ENCODE measurements around the gene NUP188.
"Not testable (repeated sequence)": the region's sequence is repeated elsewhere in the genome, so short reads cannot be mapped to it uniquely, and the experiment has no call there.

Gene NUP188

GRCh38 chr9:129026442-129027223 lies 79.1 kb downstream of the NUP188 start:
- DNase-seq (ENCODE audit: low read depth in 3 of 3): no peak

- no peak for DNase-seq (ENCODE audit: low read depth in 3 of 3)
Observed at GRCh38 chr9:129027224-129027684, 79.8 kb downstream of the NUP188 start.

- peak in 2 of 3 experiments; percentile 37 to 63 for DNase-seq (ENCODE audit: low read depth in 3 of 3)
Observed at GRCh38 chr9:129027685-129028191, 80.2 kb downstream of the NUP188 start.

GRCh38 chr9:129028192-129028966 lies 80.9 kb downstream of the NUP188 start, which contains the start of gene SH3GLB2:
SH3GLB2 (minus strand) TSS chr9:129028331; CDS start chr9:129028154, 177 bp downstream.
- DNase-seq (ENCODE audit: low read depth in 3 of 3): peak; percentile 91 to 94 (median 91)

GRCh38 chr9:129030191-129030590 lies 82.7 kb downstream of the NUP188 start:
- no peak for DNase-seq (ENCODE audit: low read depth in 3 of 3)

- no peak for DNase-seq (ENCODE audit: low read depth in 3 of 3)
Observed at GRCh38 chr9:129031514-129031913, 84.0 kb downstream of the NUP188 start.

- no peak for DNase-seq (ENCODE audit: low read depth in 3 of 3)
Observed at GRCh38 chr9:129032541-129033159, 85.2 kb downstream of the NUP188 start.

- DNase-seq (ENCODE audit: low read depth in 3 of 3): no peak
Observed at GRCh38 chr9:129033216-129033615, 85.7 kb downstream of the NUP188 start.

- not testable (repeated sequence) for DNase-seq (ENCODE audit: low read depth in 3 of 3)
Observed at GRCh38 chr9:129035838-129036237, 88.3 kb downstream of the NUP188 start.

GRCh38 chr9:129036241-129036922 lies 88.9 kb downstream of the NUP188 start, which contains the start of gene MIGA2:
MIGA2 (plus strand) TSS chr9:129036626; CDS start chr9:129040595, 3,969 bp downstream.
- DNase-seq (ENCODE audit: low read depth in 3 of 3): peak; percentile 84 to 94 (median 91)

- DNase-seq (ENCODE audit: low read depth in 3 of 3): no peak
Observed at GRCh38 chr9:129036923-129037766, 89.6 kb downstream of the NUP188 start.

- DNase-seq (ENCODE audit: low read depth in 3 of 3): no peak
Observed at GRCh38 chr9:129037767-129038098, 90.2 kb downstream of the NUP188 start.

- DNase-seq (ENCODE audit: low read depth in 3 of 3): no peak
Observed at GRCh38 chr9:129038109-129038852, 90.8 kb downstream of the NUP188 start.

- no peak for DNase-seq (ENCODE audit: low read depth in 3 of 3)
Observed at GRCh38 chr9:129040113-129040643, 92.7 kb downstream of the NUP188 start.

GRCh38 chr9:129042016-129042415 lies 94.5 kb downstream of the NUP188 start:
- DNase-seq (ENCODE audit: low read depth in 3 of 3): no peak

GRCh38 chr9:129052592-129052991 lies 105.1 kb downstream of the NUP188 start:
- DNase-seq (ENCODE audit: low read depth in 3 of 3): no peak

GRCh38 chr9:129053020-129053419 lies 105.5 kb downstream of the NUP188 start:
- DNase-seq (ENCODE audit: low read depth in 3 of 3): no peak

- no peak for DNase-seq (ENCODE audit: low read depth in 3 of 3)
Observed at GRCh38 chr9:129054163-129054851, 106.8 kb downstream of the NUP188 start.
